HG03575 (cell line): ENCODE data around the gene OR5A2.
"Not testable (repeated sequence)": the region's sequence is repeated elsewhere in the genome, so short reads cannot be mapped to it uniquely, and the experiment has no call there.

ENCODE experiments used
- ATAC-seq: cut with Tn5 transposase; IDR thresholded peaks from one replicate; pipeline ENCODE4 v1.9.1; 2021; ENCODE audit not compliant: unreplicated experiment, insufficient number of reproducible peaks, low FRiP score; ENCODE audit errors: extremely low read depth

OR5A2 gene

GRCh38 chr11:59400461-59401261 is 25.6 kb downstream of the OR5A2 start:
- ATAC-seq: no peak

GRCh38 chr11:59394186-59394585 is 32.0 kb downstream of the OR5A2 start:
- ATAC-seq: no peak

GRCh38 chr11:59380263-59381059 is 45.8 kb downstream of the OR5A2 start:
- ATAC-seq: peak; percentile 96

GRCh38 chr11:59372324-59372723 is 53.9 kb downstream of the OR5A2 start:
- not testable (repeated sequence) for ATAC-seq

GRCh38 chr11:59368238-59369022 is 57.8 kb downstream of the OR5A2 start:
- no peak for ATAC-seq
